ENCODE data around the gene FXYD1. TPM values are rescaled to one million over a fixed set of nuclear protein-coding genes. Genes with fewer than 3 reads are reported as not detected.

Gene FXYD1
- total RNA-seq, 4 donors from 2014 or later: 18.1 to 214 (median 105) TPM

- Histone ChIP-seq H3K4me3 (no peak overlapping the region), H3K9me3 (no peaks in the 10 kb centered on the region), H3K36me3 (no peaks in the 10 kb centered on the region), H3K4me1 (no peaks in the 10 kb centered on the region), H3K27ac (no peak overlapping the region), H3K27me3 (no peaks in the 10 kb centered on the region)
- intact Hi-C loops (cut with DNase I; ENCODE audit: low total_unique reads): no loop called here
- DNase-seq: no peak
- TF ChIP-seq POLR2A (IDR thresholded peaks at IDR 0.05): no peak
- TF ChIP-seq, protein P1, sequence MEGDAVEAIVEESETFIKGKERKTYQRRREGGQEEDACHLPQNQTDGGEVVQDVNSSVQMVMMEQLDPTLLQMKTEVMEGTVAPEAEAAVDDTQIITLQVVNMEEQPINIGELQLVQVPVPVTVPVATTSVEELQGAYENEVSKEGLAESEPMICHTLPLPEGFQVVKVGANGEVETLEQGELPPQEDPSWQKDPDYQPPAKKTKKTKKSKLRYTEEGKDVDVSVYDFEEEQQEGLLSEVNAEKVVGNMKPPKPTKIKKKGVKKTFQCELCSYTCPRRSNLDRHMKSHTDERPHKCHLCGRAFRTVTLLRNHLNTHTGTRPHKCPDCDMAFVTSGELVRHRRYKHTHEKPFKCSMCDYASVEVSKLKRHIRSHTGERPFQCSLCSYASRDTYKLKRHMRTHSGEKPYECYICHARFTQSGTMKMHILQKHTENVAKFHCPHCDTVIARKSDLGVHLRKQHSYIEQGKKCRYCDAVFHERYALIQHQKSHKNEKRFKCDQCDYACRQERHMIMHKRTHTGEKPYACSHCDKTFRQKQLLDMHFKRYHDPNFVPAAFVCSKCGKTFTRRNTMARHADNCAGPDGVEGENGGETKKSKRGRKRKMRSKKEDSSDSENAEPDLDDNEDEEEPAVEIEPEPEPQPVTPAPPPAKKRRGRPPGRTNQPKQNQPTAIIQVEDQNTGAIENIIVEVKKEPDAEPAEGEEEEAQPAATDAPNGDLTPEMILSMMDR (IDR thresholded peaks at IDR 0.05): no peak
These were observed 20.8 kb upstream of the FXYD1 start for GRCh38 chr19:35117799-35118198.

DNA sequence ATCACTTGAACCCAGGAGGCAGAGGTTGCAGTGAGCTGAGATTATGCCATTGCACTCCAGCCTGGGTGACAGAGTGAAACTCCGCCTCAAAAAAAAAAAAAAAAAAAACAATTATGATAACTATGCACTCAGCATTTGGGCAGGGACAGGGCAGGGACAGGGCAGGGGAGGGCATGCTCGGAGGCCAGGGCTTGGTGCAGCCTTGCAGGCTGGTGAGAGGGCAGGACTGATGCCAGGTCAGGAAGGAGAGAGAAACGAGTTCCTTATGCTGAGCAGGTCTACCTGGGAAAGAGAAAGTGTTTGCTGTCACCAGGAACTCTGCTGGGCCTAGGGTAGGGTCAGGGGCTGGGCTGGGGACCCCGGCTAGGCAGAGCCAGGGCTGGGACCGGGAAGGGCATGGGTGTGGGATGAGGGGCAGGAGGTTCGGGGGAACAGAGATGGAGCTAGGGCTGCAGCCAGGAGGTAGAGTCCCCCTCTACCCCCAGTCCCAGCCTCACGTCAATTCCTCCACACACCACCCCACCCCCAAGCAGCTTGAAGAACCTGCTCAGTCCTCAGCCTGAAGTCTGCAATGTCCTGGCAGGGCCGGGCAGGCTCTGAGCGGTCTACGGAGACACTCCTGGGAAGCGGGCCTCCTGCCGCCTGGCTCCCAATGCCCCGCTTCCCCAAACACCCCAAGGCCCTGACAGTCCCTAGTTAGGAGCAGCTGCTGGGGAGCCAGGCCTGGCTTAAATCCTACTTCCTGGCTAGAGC is 20.2 kb upstream of the FXYD1 start:
- no peak for DNase-seq
- no peaks in the 10 kb centered on the region for H3K9me3 ChIP-seq
- no peak overlapping the region for H3K4me3 ChIP-seq
- no peaks in the 10 kb centered on the region for H3K27me3 ChIP-seq
- no peak overlapping the region for H3K27ac ChIP-seq
- H3K4me1 ChIP-seq: no peaks in the 10 kb centered on the region
- intact Hi-C loops (cut with DNase I; ENCODE audit: low total_unique reads): no loop called here
- TF ChIP-seq, protein P1 (IDR thresholded peaks at IDR 0.05): no peak
- TF ChIP-seq POLR2A (IDR thresholded peaks at IDR 0.05): no peak
- H3K36me3 ChIP-seq: no peaks in the 10 kb centered on the region

- Histone ChIP-seq H3K27ac (no peak overlapping the region), H3K9me3 (no peaks in the 10 kb centered on the region), H3K36me3 (no peaks in the 10 kb centered on the region), H3K27me3 (no peaks in the 10 kb centered on the region), H3K4me1 (no peaks in the 10 kb centered on the region), H3K4me3 (no peak overlapping the region)
- no peak for DNase-seq
- intact Hi-C loops (cut with DNase I; ENCODE audit: low total_unique reads): no loop called here
- TF ChIP-seq, protein P1 (IDR thresholded peaks at IDR 0.05): no peak
- TF ChIP-seq POLR2A (IDR thresholded peaks at IDR 0.05): no peak
These were observed 19.5 kb upstream of the FXYD1 start for GRCh38 chr19:35119091-35119490.

GRCh38 chr19:35119578-35120155 is 19.0 kb upstream of the FXYD1 start:
- Histone ChIP-seq H3K4me1 (peaks cover 0 to under 1% of the 10 kb centered on the region in 2 donors), H3K36me3 (no peaks in the 10 kb centered on the region), H3K9me3 (no peaks in the 10 kb centered on the region), H3K27ac (peak overlapping the region; percentile 13 to 27), H3K4me3 (no peak overlapping the region), H3K27me3 (no peaks in the 10 kb centered on the region)
- DNase-seq: no peak
- intact Hi-C loops (cut with DNase I; ENCODE audit: low total_unique reads): no loop called here
- TF ChIP-seq, protein P1 (IDR thresholded peaks at IDR 0.05): no peak
- TF ChIP-seq POLR2A (IDR thresholded peaks at IDR 0.05): no peak

DNA sequence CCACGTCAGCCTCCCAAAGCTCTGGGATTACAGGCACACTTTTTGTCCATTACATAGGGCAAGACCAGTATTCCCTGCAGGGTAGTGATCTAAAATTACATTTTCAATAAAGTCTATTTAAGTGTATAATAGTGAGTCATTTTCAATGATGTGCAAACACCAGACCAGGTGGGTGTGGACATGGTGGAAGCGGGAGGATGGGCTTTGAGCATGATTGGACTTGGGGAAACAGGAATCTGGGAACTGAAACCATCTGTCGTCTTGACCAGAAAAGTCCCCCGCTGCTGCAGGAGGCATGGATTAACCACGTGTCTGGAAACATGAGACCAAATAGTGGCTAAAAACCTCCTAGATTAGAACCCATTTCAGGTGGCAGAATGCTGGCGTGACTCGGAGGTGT is 18.1 kb upstream of the FXYD1 start:
- intact Hi-C loops (cut with DNase I; ENCODE audit: low total_unique reads): no loop called here
- Histone ChIP-seq H3K27me3 (no peaks in the 10 kb centered on the region), H3K9me3 (no peaks in the 10 kb centered on the region), H3K36me3 (no peaks in the 10 kb centered on the region), H3K27ac (peak overlapping the region; percentile 49 to 52), H3K4me1 (peaks cover 0 to 7% of the 10 kb centered on the region in 2 donors), H3K4me3 (no peak overlapping the region)
- no peak for TF ChIP-seq POLR2A (IDR thresholded peaks at IDR 0.05)
- TF ChIP-seq, protein P1 (IDR thresholded peaks at IDR 0.05): no peak
- no peak for DNase-seq

Data from uterus (tissue), 4 donors.